ENCODE measurements around the gene TRIM71. TPM values are rescaled to one million over a fixed set of nuclear protein-coding genes. Genes with fewer than 3 reads are reported as not detected.
A peak's percentile ranks its signal among the peaks of the same experiment; 100 is the strongest.

TRIM71 gene
- total RNA-seq, 2 donors from 2014 or later, result 154 to 169 TPM

GRCh38 chr3:32818229-32818969, 602 bp downstream of the TRIM71 start:
- Mint-ChIP-seq H3K4me3 (peak overlapping the region; percentile 93), H3K9me3 (no peaks in the 10 kb centered on the region), H3K27me3 (ENCODE audit: insufficient read depth) (no peaks in the 10 kb centered on the region), H3K36me3 (ENCODE audit: low read depth) (peaks cover 30% of the 10 kb centered on the region), H3K27ac (peak overlapping the region; percentile 86), H3K4me1 (peaks cover 47% of the 10 kb centered on the region)
- DNase-seq, result peak; percentile 60
- Histone ChIP-seq H3K9ac (ENCODE audit: extremely low read depth, low read length, poor library complexity, severe bottlenecking) (peak overlapping the region; percentile 94), H3K27me3 (ENCODE audit: control insufficient read depth, insufficient read depth, low read length, poor library complexity, severe bottlenecking) (no peaks in the 10 kb centered on the region), H3K4me1 (ENCODE audit: control insufficient read depth, insufficient read depth, low read length) (peaks cover 23% of the 10 kb centered on the region), H3K27ac (ENCODE audit: low read depth, low read length) (no peak overlapping the region), H3K4me3 (ENCODE audit: low read length) (peak overlapping the region; percentile 91), H3K36me3 (ENCODE audit: control insufficient read depth, insufficient read depth, low read length) (peaks cover 6% of the 10 kb centered on the region), H3K9me3 (ENCODE audit: control insufficient read depth, low read length) (no peaks in the 10 kb centered on the region)
- 0 to 1% methylated on average over 29 to 111 of the region's 111 CpGs for WGBS, 2 experiments (ENCODE audit: insufficient coverage in 1 of 2, insufficient read length in 1 of 2)
- no peak for TF ChIP-seq CTCF (conservative IDR thresholded peaks at IDR 0.05)

- peaks cover 33% of the 10 kb centered on the region for H3K36me3 Mint-ChIP-seq (ENCODE audit: low read depth)
- peak overlapping the region; percentile 91 for H3K4me3 ChIP-seq (ENCODE audit: low read length)
- H3K4me1 Mint-ChIP-seq, result peaks cover 45% of the 10 kb centered on the region
- H3K9me3 ChIP-seq (ENCODE audit: control insufficient read depth, low read length), result no peaks in the 10 kb centered on the region
- no peaks in the 10 kb centered on the region for H3K9me3 Mint-ChIP-seq
- H3K27me3 ChIP-seq (ENCODE audit: control insufficient read depth, insufficient read depth, low read length, poor library complexity, severe bottlenecking), result no peaks in the 10 kb centered on the region
- no peak overlapping the region for H3K27ac ChIP-seq (ENCODE audit: low read depth, low read length)
- H3K27me3 Mint-ChIP-seq (ENCODE audit: insufficient read depth), result no peaks in the 10 kb centered on the region
- WGBS, 2 experiments (ENCODE audit: insufficient coverage in 1 of 2, insufficient read length in 1 of 2), result 0% methylated on average over 4 to 25 of the region's 25 CpGs
- H3K4me3 Mint-ChIP-seq, result peak overlapping the region; percentile 93
- H3K27ac Mint-ChIP-seq, result peak overlapping the region; percentile 86
- TF ChIP-seq CTCF (conservative IDR thresholded peaks at IDR 0.05), result no peak
- H3K4me1 ChIP-seq (ENCODE audit: control insufficient read depth, insufficient read depth, low read length), result peaks cover 24% of the 10 kb centered on the region
- peaks cover 6% of the 10 kb centered on the region for H3K36me3 ChIP-seq (ENCODE audit: control insufficient read depth, insufficient read depth, low read length)
- H3K9ac ChIP-seq (ENCODE audit: extremely low read depth, low read length, poor library complexity, severe bottlenecking), result peak overlapping the region; percentile 94
- no peak for DNase-seq
These were observed 1.2 kb downstream of the TRIM71 start for GRCh38 chr3:32818970-32819511.

GRCh38 chr3:32819551-32820348, 2.0 kb downstream of the TRIM71 start:
- TF ChIP-seq CTCF (conservative IDR thresholded peaks at IDR 0.05), result no peak
- peaks cover 24% of the 10 kb centered on the region for H3K4me1 ChIP-seq (ENCODE audit: control insufficient read depth, insufficient read depth, low read length)
- Mint-ChIP-seq H3K27ac (peak overlapping the region; percentile 86), H3K36me3 (ENCODE audit: low read depth) (peaks cover 34% of the 10 kb centered on the region), H3K9me3 (no peaks in the 10 kb centered on the region), H3K4me1 (peaks cover 38% of the 10 kb centered on the region), H3K27me3 (ENCODE audit: insufficient read depth) (no peaks in the 10 kb centered on the region), H3K4me3 (peak overlapping the region; percentile 93)
- no peaks in the 10 kb centered on the region for H3K9me3 ChIP-seq (ENCODE audit: control insufficient read depth, low read length)
- no peaks in the 10 kb centered on the region for H3K27me3 ChIP-seq (ENCODE audit: control insufficient read depth, insufficient read depth, low read length, poor library complexity, severe bottlenecking)
- WGBS, 2 experiments (ENCODE audit: insufficient coverage in 1 of 2, insufficient read length in 1 of 2), result 1 to 2% methylated on average over 27 to 41 of the region's 41 CpGs
- H3K27ac ChIP-seq (ENCODE audit: low read depth, low read length), result no peak overlapping the region
- peaks cover 6% of the 10 kb centered on the region for H3K36me3 ChIP-seq (ENCODE audit: control insufficient read depth, insufficient read depth, low read length)
- H3K9ac ChIP-seq (ENCODE audit: extremely low read depth, low read length, poor library complexity, severe bottlenecking), result peak overlapping the region; percentile 94
- peak; percentile 69 for DNase-seq
- H3K4me3 ChIP-seq (ENCODE audit: low read length), result peak overlapping the region; percentile 91
